Measurements from ENCODE around the gene GJC1.

Gene GJC1

GRCh38 chr17:44797802-44798201, 32.3 kb downstream of the GJC1 start:
- no peak for DNase-seq

- no peak for DNase-seq
Measured at GRCh38 chr17:44796731-44797130, 33.4 kb downstream of the GJC1 start.

- no peak for DNase-seq
Measured at GRCh38 chr17:44795928-44796327, 34.2 kb downstream of the GJC1 start.

GRCh38 chr17:44795421-44795820, 34.7 kb downstream of the GJC1 start:
- DNase-seq = no peak

GRCh38 chr17:44794851-44795413, 35.2 kb downstream of the GJC1 start:
- DNase-seq = no peak

GRCh38 chr17:44793885-44794842, 35.9 kb downstream of the GJC1 start:
- no peak for DNase-seq

- DNase-seq = no peak
Measured at GRCh38 chr17:44792276-44792675, 37.8 kb downstream of the GJC1 start.

- no peak for DNase-seq
Measured at GRCh38 chr17:44788139-44788538, 41.9 kb downstream of the GJC1 start.

- DNase-seq = no peak
Measured at GRCh38 chr17:44787271-44787940, 42.7 kb downstream of the GJC1 start.

GRCh38 chr17:44786551-44787081, 43.5 kb downstream of the GJC1 start:
- peak; percentile 39 for DNase-seq

GRCh38 chr17:44785921-44786320, 44.2 kb downstream of the GJC1 start:
- no peak for DNase-seq

GRCh38 chr17:44782326-44782850, 47.7 kb downstream of the GJC1 start:
- DNase-seq = no peak

GRCh38 chr17:44781551-44782325, 48.3 kb downstream of the GJC1 start:
- no peak for DNase-seq

- DNase-seq = no peak
Measured at GRCh38 chr17:44780845-44781480, 49.1 kb downstream of the GJC1 start.

- no peak for DNase-seq
Measured at GRCh38 chr17:44780161-44780560, 49.9 kb downstream of the GJC1 start.

GRCh38 chr17:44779211-44780025, 50.7 kb downstream of the GJC1 start:
- peak; percentile 52 for DNase-seq

- DNase-seq = no peak
Measured at GRCh38 chr17:44778656-44779210, 51.4 kb downstream of the GJC1 start.

- no peak for DNase-seq
Measured at GRCh38 chr17:44777394-44778348, 52.4 kb downstream of the GJC1 start.

- no peak for DNase-seq
Measured at GRCh38 chr17:44776628-44777393, 53.3 kb downstream of the GJC1 start.

All from NCI-H1105 treated with DMSO at 0.1 percent for 48 hours (cell line).